Endometrial microvascular endothelial cells (primary cell): ENCODE measurements around the gene G6PC3. TPM values are rescaled to one million over a fixed set of nuclear protein-coding genes. Genes with fewer than 3 reads are reported as not detected.

Experiments
- in situ Hi-C: cut with HindIII; loops from 2 replicates; pipeline ENCODE4 v1.10.0; 2017; ENCODE audit warnings: low sequenced_read_pairs, low pct_unique_long_range_greater_than_20kb; ENCODE audit errors: inconsistent ontology term
- total RNA-seq: library from RNA; depleted of rRNA; stranded (reverse); fragments of >200 nt; gene quantifications from one replicate; pipeline ENCODE4 v1.2.3, GENCODE V29; 2015; ENCODE audit errors: inconsistent ontology term

G6PC3 gene
- total RNA-seq, 1 donor from 2014 or later = 65.1 TPM

- in situ Hi-C loops = no loop called here
These were observed 7.9 kb downstream of the G6PC3 start for GRCh38 chr17:44078412-44078811.

GRCh38 chr17:44079877-44080821 lies 9.6 kb downstream of the G6PC3 start:
- in situ Hi-C loops = no loop called here

DNA sequence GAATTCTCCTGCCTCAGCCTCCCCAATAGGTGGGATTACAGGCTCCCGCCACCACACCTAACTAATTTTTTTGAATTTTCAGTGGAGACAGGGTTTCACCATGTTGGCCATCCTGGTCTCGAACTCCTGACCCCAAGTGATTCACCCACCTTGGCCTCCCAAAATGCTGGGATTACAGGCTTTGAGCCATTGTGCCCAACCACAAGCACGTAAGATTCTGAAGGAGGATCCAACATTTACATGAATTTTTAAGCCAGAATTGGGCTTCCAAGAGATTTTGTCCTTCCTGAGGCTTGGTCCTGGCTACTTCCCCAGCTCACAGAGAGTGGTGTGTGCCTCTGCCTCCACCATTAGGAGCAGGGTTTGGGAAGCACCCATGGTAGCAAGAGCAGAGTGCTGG lies 11.1 kb downstream of the G6PC3 start:
- in situ Hi-C loops = no loop called here

GRCh38 chr17:44082256-44082927 lies 11.9 kb downstream of the G6PC3 start:
- in situ Hi-C loops = no loop called here

DNA sequence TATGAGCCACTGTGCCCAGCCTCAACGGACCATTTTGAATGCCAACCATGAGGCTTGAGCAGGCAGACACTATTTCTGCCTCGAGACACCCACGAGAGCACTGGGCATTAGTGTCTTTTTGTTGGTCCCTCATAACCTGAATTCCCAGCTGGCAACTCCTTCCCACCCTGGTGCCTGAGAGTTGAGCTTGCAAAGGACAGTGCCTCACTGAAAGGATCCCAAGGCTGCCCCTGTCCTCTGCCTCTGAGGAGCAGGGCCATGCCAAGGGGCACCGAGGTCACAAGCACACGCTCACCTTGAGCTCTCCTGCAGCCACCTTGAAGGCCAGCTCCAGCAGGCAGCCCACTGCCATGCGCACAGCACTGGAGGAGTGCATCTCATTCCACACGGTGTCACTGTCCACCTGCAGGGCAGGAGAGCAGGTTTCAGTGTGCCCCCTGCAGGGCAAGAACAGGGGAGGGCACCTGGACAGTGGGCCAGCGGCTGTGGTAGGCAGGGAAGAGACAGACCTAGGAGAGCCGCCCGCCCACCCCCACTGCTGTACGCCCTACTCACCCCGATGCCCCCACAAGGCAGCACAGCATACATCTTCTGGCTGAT lies 12.8 kb downstream of the G6PC3 start:
- in situ Hi-C loops = no loop called here

- in situ Hi-C loops = no loop called here
These were observed 13.6 kb downstream of the G6PC3 start for GRCh38 chr17:44084131-44084538.

DNA sequence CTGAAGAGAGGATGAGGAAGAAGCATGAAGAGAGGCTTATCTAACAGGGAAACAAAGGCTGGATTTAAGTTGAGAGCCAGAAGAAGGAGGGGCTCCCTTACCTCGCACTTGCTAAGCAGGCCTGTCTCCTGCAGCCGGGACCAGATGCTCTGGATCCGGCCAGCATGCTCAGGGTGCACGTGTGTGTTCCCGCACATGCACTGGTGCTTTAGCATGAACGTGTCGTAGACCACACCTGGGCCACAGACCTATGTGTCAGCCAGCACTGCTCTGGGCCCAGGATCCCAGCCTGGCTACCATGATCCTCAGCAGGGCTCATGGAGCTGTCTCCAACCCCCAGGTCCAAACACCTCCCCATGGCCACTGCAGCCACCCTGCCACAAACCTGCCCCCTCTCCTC lies 14.4 kb downstream of the G6PC3 start:
- in situ Hi-C loops = no loop called here

GRCh38 chr17:44085908-44086307 lies 15.4 kb downstream of the G6PC3 start:
- in situ Hi-C loops = no loop called here

DNA sequence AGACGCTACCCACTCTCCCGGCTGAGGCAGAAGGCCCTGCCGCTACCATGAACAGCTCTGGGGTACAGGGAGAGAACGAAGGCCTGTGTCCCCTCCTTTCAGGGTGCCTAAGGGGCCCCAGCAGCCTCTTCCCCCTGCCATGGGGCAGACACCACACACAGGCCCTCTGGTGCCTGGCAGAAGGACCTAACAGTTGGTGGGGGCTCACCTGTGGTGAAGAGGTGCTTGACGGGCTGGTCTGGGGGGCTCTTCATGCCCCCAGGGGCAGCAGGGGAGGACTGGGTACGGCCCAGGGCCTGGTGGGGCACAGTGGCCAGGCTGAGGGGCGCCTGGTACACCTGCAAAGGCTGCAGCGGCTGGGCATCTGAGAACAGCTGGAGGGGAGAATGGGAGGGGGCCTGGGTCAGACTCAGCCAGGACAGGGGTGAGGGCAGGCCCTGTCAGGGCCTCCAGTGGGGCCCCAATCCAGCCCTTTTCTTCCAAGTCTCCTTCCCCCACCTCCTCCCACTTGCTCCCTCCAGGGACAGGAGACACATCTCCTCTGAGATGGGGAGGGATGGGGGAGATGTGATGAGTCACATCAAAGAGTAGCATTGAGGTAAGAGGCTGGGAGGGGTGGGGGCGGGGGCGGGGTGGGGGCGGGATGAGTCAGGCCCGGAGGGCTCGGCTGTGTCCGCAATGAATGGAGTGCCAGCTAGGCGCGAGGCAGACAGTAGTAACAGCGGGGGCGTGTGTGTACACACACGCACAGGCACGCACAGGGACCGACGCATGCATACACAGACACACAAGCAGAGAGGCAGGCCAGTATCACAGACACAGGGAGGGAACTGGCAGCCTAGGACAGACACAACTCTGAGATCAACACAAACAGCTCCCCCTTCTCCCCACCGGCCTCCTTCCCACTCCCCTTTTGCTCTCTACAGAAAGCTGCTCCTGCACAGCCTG lies 16.1 kb downstream of the G6PC3 start:
- in situ Hi-C loops = no loop called here

DNA sequence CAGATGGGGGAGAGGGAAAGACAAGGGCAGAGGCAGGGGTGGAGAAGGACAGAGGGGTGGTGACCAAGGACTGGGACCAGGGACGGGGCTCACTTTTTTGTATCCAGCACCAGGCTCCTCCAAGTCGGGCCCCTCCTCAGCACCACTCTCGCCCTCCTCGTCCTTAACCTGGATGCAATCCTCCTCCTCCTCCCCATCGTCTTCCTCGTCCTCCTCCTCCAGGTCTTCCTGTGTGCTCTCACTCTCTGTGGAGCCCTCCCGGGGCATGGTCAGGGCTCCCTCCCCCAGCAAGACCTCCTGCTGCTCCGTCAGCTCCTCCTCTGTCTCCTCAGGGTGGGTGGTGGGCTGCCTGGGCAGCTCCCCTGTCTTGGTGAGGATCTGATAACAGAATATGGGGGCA lies 16.8 kb downstream of the G6PC3 start:
- in situ Hi-C loops = no loop called here

DNA sequence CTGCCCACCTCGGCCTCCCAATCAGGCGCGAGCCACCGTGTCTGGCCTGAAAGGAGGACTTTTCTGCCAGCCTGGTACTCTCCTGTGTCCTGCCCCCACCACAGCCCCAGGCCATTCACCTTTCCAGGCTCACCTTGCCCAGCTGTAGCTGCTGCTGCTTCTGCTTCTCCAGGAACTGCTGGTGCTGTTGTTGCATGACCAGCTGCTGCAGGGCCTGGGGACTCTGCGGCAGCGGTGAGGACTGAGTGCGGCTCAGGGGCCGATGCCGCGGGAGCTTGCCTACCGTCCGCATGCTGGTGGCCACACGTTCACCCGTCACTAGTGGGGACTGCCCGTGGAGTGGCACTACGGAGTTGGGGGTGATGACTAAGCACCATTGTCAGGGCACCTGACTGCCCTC lies 17.7 kb downstream of the G6PC3 start:
- in situ Hi-C loops = no loop called here

- in situ Hi-C loops = no loop called here
These were observed 20.9 kb downstream of the G6PC3 start for GRCh38 chr17:44091200-44091997.

DNA sequence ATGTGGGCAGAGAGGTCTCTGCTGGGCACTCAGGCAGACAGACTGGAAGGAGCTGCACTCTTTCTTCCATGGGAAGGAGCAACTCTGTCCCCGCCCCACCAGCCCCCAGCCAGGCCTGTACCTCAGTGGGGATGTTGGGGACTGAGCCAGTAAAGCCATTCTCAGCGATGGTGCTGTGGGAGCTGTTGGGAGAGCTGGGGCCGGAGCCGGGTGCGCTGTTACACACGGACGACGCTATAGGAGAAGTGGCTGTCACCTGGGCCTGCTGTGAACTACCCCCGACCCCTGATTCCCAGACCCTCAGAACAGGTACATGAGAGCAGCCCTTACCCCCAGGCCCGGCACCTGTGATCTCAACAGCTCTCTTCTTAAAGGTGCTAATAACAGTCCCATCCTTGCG lies 21.5 kb downstream of the G6PC3 start:
- in situ Hi-C loops = no loop called here

DNA sequence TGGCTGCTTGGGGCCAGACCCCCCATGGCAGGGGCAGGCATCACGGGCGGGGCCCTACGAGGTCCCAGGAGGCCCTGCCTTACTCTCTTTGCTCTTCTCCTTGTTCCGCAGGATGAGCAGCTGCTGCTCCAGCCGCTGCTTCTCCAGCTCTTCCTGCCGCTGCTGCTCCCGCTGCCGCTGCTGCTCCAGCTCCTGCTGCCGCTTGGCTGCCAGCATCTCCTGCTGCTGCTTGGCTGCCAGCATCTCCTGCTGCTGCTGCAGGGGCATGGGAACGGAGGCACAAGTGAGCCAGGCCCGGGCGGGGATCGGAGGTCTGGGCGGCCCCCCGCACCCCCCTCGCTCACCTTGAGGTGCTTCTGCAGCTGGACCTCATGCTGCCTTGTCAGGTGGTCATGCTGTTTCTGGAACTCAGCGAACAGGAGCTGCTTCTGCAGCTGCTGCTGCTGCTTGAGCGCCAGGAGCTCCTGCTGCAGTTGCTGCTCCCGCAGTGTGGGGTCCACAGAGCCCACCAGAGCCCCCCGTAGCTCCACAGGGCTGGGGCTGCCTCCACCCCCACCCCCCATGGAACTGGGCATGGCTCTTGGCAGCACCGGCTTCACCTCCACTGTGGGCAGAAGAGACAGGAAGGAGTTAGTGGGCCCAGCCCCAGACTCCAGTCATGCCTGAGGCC lies 22.8 kb downstream of the G6PC3 start:
- in situ Hi-C loops = no loop called here

DNA sequence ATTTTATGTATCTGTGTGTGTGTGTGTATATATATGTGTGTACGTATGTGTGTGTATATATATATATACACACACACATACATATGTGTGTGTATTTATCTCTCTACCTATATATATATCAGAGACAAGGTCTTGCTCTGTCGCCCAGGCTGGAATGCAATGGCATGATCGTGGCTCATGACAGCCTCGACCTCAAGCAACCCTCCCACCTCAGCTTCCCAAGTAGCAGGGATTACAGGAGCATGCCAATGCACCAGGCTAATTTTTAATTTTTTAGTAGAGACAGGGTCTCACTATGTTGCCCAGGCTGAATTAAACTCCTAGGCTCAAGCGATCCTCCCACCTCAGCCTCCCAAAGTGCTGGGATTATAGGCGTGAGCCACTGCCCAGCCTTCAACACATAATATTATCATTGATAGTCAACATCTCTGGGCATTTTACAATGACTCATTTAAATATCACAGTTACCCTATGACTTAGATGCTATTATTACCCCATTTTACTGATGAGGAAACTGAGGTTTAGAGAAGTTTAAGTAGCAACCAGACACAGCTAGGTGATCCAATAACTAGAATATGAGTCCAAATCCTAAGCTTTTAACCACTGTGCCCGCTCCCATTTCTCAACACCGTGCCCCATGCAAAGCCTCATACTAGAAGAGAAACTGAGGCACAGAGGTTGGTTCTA lies 24.3 kb downstream of the G6PC3 start:
- in situ Hi-C loops = no loop called here

GRCh38 chr17:44095388-44095646 lies 24.8 kb downstream of the G6PC3 start:
- in situ Hi-C loops = no loop called here
